ENCODE data around the gene ZNF184. TPM values are rescaled to one million over a fixed set of nuclear protein-coding genes. Genes with fewer than 3 reads are reported as not detected.

ZNF184 gene
- polyA plus RNA-seq, 6 donors from 2014 or later: 2.8 to 12.3 (median 11.2) TPM

DNA sequence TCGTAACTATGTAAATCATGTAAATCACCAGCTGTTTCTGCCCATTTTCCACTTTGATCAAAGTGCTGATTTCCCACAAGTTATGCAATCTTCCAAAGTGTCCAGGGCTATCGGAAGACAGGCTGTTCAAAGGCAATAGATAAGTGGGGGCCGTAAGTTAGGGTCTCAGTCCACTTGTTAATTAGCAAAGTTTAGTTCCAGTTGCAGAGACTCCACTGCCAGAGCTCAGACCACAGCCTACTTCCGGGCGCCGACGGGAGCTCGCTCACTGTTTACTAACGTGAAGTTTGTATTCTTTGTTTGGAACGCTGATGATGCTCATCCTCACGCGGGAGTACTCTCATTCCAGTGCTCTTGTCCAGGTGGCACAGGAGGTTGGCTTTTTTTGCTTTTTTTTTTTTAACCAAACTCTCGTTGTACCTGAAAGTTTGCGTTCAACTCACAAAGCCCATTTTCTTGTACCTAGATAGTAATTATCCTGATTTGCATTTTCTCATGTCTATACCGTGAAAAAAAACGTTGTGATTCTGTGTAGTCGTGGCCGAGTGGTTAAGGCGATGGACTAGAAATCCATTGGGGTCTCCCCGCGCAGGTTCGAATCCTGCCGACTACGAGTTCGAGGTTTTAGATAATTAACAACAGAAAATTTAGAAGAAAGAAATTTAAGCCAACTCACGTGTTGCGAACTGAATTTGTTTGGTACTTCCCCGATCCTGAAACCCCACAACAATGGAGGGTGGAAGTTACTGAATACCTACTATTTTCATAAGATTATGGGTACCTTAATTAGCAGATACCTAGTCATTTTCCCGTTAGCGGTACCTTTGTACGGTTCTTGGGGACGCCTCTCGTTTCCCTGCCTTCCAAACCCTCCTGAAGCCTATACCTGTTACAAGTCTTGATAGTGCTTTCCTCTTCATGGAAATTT, 29.9 kb upstream of the ZNF184 start:
- peaks cover 0 to 5% (median 0%) of the 10 kb centered on the region in 7 donors for H3K9me3 Mint-ChIP-seq
- peaks cover 4 to 48% (median 19%) of the 10 kb centered on the region in 3 donors for H3K27me3 Mint-ChIP-seq
- H3K4me3 Mint-ChIP-seq: peak overlapping the region; percentile 76 to 95 (median 92)
- peak overlapping the region; percentile 12 to 98 (median 92) for H3K27ac Mint-ChIP-seq
- ATAC-seq (ENCODE audit: low read depth in 2 of 2): peak; percentile 54 to 68
- no peaks in the 10 kb centered on the region for H3K36me3 Mint-ChIP-seq
- peaks cover 26 to 39% (median 34%) of the 10 kb centered on the region in 3 donors for H3K4me1 Mint-ChIP-seq
- peak; percentile 62 for DNase-seq

DNA sequence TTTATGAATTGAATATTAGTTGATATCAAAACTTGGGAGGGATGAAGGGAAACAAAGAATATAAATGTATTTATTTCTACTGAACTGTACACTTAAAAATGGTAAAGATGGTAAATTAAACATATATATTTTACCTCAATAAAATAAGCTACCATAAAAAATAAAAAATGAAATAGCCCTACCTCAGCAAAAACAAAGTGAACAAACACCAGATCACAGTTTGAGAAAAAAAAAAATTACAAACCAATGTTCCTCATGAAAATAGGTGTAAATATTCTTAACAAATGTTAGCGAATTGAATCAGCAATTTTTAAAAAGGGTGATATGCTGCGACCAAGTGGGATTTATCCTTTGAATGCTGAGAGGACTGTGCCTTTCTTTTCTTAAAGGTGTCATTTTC, 28.3 kb upstream of the ZNF184 start:
- H3K4me3 Mint-ChIP-seq: peak overlapping the region in 1 of 8 donors; percentile 90
- H3K9me3 Mint-ChIP-seq: peaks cover 0 to 8% (median 3%) of the 10 kb centered on the region in 7 donors
- H3K27ac Mint-ChIP-seq: no peak overlapping the region
- no peak for ATAC-seq (ENCODE audit: low read depth in 2 of 2)
- peaks cover 26 to 39% (median 34%) of the 10 kb centered on the region in 3 donors for H3K4me1 Mint-ChIP-seq
- H3K36me3 Mint-ChIP-seq: peaks cover 0 to 4% of the 10 kb centered on the region in 2 donors
- peaks cover 6 to 44% (median 26%) of the 10 kb centered on the region in 3 donors for H3K27me3 Mint-ChIP-seq
- no peak for DNase-seq

- ATAC-seq (ENCODE audit: low read depth in 2 of 2) (no peak), DNase-seq (no peak)
- Mint-ChIP-seq H3K9me3 (peaks cover 0 to 18% (median 7%) of the 10 kb centered on the region in 7 donors), H3K27ac (no peak overlapping the region), H3K27me3 (peaks cover 15 to 54% (median 35%) of the 10 kb centered on the region in 3 donors), H3K4me1 (peaks cover 25 to 41% (median 37%) of the 10 kb centered on the region in 3 donors), H3K36me3 (peaks cover 0 to 4% of the 10 kb centered on the region in 2 donors), H3K4me3 (peak overlapping the region in 3 of 8 donors; percentile 37 to 86 (median 61))
These were observed 27.3 kb upstream of the ZNF184 start for GRCh38 chr6:27500177-27500576.

DNA sequence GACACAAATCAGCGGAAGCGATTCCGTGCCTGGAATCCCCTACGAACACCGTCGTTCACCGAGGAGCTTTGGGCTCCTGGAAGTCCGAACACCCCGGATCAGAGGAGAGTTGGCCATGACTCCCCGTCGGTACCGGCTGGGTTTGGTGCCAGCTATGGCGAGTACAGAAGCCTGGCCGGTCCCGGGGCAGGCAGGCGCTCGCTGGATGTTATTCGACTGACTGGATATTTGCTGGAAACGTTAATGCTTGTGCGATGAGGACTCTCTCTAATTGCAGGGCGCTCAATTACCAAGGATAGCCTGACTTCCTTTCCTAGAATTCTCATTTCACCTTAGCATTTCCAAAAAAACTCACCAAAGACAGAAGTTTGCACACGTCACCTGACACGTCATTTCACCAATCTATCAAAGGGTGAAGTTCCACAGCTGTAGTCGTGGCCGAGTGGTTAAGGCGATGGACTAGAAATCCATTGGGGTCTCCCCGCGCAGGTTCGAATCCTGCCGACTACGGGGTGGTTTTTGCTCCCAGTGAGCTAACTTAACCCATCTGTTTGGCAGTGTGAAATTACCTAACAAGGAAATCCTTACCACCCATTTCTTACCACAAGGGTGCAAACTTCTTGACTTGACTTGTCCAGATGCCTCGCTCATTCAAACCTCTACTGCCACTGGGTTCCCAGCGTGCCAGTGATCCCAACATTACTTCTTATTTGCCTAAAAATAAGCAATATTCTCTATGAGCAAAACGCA, 22.7 kb upstream of the ZNF184 start:
- peaks cover 0 to 19% (median 10%) of the 10 kb centered on the region in 7 donors for H3K9me3 Mint-ChIP-seq
- peak overlapping the region; percentile 42 to 89 (median 77) for H3K4me3 Mint-ChIP-seq
- H3K4me1 Mint-ChIP-seq: peaks cover 10 to 17% (median 10%) of the 10 kb centered on the region in 3 donors
- H3K27me3 Mint-ChIP-seq: peaks cover 34 to 59% (median 57%) of the 10 kb centered on the region in 3 donors
- DNase-seq: no peak
- peak overlapping the region in 3 of 6 donors; percentile 56 to 90 (median 66) for H3K27ac Mint-ChIP-seq
- ATAC-seq (ENCODE audit: low read depth in 2 of 2): peak; percentile 37 to 65
- peaks cover 7 to 9% of the 10 kb centered on the region in 2 donors for H3K36me3 Mint-ChIP-seq

DNA sequence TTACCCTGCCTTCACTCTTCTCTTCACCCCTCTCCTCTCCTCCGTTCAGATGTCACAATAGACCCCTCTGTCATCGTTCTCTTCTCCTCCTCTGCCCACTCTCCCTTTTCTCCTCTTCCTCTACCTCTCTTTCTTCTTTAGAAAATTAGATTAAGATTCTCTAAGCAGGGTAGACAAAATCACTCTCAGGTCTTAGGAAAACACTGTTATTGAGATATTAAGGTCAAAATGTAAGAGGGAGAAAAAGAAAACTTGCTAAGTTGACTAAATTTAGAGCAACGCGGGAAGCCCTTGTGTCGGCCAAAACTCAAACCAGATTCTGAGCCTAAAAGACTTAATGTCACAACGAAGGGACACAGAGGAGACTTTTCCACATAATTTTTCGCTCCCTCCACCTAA, 22.1 kb upstream of the ZNF184 start:
- peaks cover 0 to 19% (median 10%) of the 10 kb centered on the region in 7 donors for H3K9me3 Mint-ChIP-seq
- DNase-seq (no peak), ATAC-seq (ENCODE audit: low read depth in 2 of 2) (no peak)
- H3K27ac Mint-ChIP-seq: peak overlapping the region in 1 of 6 donors; percentile 56
- peaks cover 37 to 54% (median 51%) of the 10 kb centered on the region in 3 donors for H3K27me3 Mint-ChIP-seq
- H3K36me3 Mint-ChIP-seq: peaks cover 7 to 9% of the 10 kb centered on the region in 2 donors
- H3K4me1 Mint-ChIP-seq: peaks cover 9 to 16% (median 10%) of the 10 kb centered on the region in 3 donors
- peak overlapping the region in 7 of 8 donors; percentile 67 to 89 (median 78) for H3K4me3 Mint-ChIP-seq

- peaks cover 38 to 46% (median 45%) of the 10 kb centered on the region in 3 donors for H3K27me3 Mint-ChIP-seq
- H3K36me3 Mint-ChIP-seq: peaks cover 7 to 9% of the 10 kb centered on the region in 2 donors
- H3K4me1 Mint-ChIP-seq: peaks cover 6 to 16% (median 10%) of the 10 kb centered on the region in 3 donors
- DNase-seq (no peak), ATAC-seq (ENCODE audit: low read depth in 2 of 2) (no peak)
- no peak overlapping the region for H3K27ac Mint-ChIP-seq
- peaks cover 0 to 19% (median 10%) of the 10 kb centered on the region in 7 donors for H3K9me3 Mint-ChIP-seq
- H3K4me3 Mint-ChIP-seq: no peak overlapping the region
These were observed 21.2 kb upstream of the ZNF184 start for GRCh38 chr6:27494103-27494502.

- Mint-ChIP-seq H3K27ac (no peak overlapping the region), H3K4me1 (peaks cover 6 to 16% (median 10%) of the 10 kb centered on the region in 3 donors), H3K4me3 (no peak overlapping the region), H3K9me3 (peaks cover 0 to 19% (median 10%) of the 10 kb centered on the region in 7 donors), H3K27me3 (peaks cover 35 to 38% (median 38%) of the 10 kb centered on the region in 3 donors), H3K36me3 (peaks cover 7 to 9% of the 10 kb centered on the region in 2 donors)
- no peak for ATAC-seq (ENCODE audit: low read depth in 2 of 2)
- no peak for DNase-seq
These were observed 19.8 kb upstream of the ZNF184 start for GRCh38 chr6:27492631-27493190.

DNA sequence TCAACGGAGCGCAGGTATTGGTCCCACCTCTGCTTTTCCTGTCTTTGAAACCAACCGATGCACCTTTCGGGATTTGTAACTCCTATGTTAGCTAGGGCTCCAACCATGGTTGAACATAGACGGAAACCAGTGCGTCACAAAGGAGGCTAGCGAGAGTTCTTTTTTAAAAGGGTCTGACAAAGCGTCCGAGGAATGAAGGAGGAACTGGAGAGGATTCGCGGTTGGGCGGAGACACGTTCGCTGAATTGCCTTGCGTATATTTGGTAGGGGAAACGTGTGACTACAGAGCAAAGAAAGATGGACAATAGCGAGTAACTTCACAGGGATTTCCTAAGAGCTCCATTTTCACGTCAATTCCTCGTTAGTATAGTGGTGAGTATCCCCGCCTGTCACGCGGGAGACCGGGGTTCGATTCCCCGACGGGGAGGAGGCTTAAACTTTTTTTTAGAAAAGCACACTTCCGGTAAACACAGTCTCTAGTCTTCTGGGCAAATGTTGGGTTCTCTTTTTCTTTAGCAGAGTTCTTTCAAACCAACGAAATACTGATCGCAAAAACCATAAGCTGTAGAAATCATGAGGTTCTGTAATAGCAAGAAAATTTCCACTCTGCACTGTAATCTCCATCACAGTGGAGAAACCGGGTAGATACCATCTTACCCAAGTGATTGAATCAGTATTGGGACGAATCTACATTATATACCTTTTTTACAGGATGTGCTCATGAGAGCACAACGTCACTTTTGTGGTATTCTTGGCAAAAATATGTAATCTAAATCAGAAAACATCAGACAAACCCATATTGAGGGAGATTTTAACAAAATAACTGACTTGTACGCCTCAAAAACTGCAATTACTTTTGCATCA, 6.6 kb upstream of the ZNF184 start:
- ATAC-seq (ENCODE audit: low read depth in 2 of 2) (peak; percentile 76 to 79), DNase-seq (peak; percentile 91)
- Mint-ChIP-seq H3K4me1 (peaks cover 0 to 4% (median 4%) of the 10 kb centered on the region in 3 donors), H3K27ac (no peak overlapping the region), H3K4me3 (no peak overlapping the region), H3K9me3 (no peaks in the 10 kb centered on the region), H3K36me3 (no peaks in the 10 kb centered on the region), H3K27me3 (no peaks in the 10 kb centered on the region)

GRCh38 chr6:27478706-27479318, 5.9 kb upstream of the ZNF184 start:
- ATAC-seq (ENCODE audit: low read depth in 2 of 2) (peak; percentile 53 to 54), DNase-seq (peak; percentile 86)
- Mint-ChIP-seq H3K4me1 (peaks cover 0 to 4% (median 4%) of the 10 kb centered on the region in 3 donors), H3K27ac (no peak overlapping the region), H3K9me3 (no peaks in the 10 kb centered on the region), H3K36me3 (no peaks in the 10 kb centered on the region), H3K27me3 (no peaks in the 10 kb centered on the region), H3K4me3 (no peak overlapping the region)

- H3K9me3 Mint-ChIP-seq: no peaks in the 10 kb centered on the region
- no peak overlapping the region for H3K4me3 Mint-ChIP-seq
- peaks cover 2 to 6% (median 4%) of the 10 kb centered on the region in 3 donors for H3K4me1 Mint-ChIP-seq
- peaks cover 0 to under 1% of the 10 kb centered on the region in 2 donors for H3K36me3 Mint-ChIP-seq
- ATAC-seq (ENCODE audit: low read depth in 2 of 2) (peak in 1 of 2 donors; percentile 3), DNase-seq (no peak)
- no peaks in the 10 kb centered on the region for H3K27me3 Mint-ChIP-seq
- no peak overlapping the region for H3K27ac Mint-ChIP-seq
These were observed 5.3 kb upstream of the ZNF184 start for GRCh38 chr6:27478141-27478705.

GRCh38 chr6:27477318-27478013, 4.6 kb upstream of the ZNF184 start:
- ATAC-seq (ENCODE audit: low read depth in 2 of 2): no peak
- H3K9me3 Mint-ChIP-seq: no peaks in the 10 kb centered on the region
- peak overlapping the region in 2 of 6 donors; percentile 85 to 91 for H3K27ac Mint-ChIP-seq
- no peak for DNase-seq
- no peaks in the 10 kb centered on the region for H3K27me3 Mint-ChIP-seq
- no peak overlapping the region for H3K4me3 Mint-ChIP-seq
- peaks cover 0 to 5% of the 10 kb centered on the region in 2 donors for H3K36me3 Mint-ChIP-seq
- H3K4me1 Mint-ChIP-seq: peaks cover 4 to 13% (median 6%) of the 10 kb centered on the region in 3 donors
